Superior temporal gyrus (tissue), 1 donor: ENCODE results near the gene MEI1.
A peak's percentile ranks its signal among the peaks of the same experiment; 100 is the strongest.
"Not testable (repeated sequence)": the region's sequence is repeated elsewhere in the genome, so short reads cannot be mapped to it uniquely, and the experiment has no call there.

Experiments
- DNase-seq: peaks from one replicate; pipeline ENCODE4 v3.0.0-alpha.2; 2016; ENCODE audit errors: extremely low spot score

MEI1 gene, protein sequence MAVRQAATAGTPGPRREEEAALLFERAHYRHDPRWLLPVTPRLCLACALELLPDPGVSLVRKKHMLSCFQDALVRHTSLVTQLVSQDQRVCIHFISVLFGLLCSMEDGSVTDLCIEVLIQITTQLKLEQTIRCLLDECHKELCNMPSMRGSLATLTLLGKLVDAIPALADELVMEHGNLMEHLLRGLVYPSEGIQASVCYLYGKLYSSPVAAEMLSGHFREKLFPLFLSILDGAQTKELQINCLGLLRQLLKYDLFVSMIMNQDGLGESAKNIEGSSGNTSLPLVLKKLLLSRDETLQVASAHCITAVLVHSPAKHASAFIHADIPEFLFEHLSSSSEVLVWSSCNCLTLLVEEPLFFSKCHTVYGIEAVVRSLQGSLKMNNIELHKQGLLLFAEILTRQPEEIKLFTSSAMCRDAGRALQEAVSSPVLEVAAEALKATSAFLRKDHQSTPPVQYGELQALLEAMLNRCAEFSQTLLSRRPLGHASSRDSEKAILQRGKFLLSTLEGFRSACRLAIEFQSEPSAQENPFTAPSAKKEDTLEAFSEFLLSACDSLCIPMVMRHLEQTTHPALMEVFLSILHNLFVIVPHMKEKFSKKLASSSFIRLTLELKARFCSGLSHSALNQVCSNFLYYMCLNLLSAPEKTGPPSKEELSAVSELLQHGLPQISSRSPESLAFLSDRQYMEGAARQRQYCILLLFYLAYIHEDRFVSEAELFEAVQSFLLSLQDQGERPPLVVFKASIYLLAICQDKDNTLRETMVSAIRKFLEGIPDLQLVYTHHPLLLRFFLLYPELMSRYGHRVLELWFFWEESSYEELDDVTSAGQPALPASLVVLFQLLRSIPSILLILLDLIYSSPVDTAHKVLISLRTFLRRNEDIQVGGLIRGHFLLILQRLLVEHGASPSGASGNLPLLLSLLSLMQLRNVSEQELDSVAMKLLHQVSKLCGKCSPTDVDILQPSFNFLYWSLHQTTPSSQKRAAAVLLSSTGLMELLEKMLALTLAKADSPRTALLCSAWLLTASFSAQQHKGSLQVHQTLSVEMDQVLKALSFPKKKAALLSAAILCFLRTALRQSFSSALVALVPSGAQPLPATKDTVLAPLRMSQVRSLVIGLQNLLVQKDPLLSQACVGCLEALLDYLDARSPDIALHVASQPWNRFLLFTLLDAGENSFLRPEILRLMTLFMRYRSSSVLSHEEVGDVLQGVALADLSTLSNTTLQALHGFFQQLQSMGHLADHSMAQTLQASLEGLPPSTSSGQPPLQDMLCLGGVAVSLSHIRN

DNA sequence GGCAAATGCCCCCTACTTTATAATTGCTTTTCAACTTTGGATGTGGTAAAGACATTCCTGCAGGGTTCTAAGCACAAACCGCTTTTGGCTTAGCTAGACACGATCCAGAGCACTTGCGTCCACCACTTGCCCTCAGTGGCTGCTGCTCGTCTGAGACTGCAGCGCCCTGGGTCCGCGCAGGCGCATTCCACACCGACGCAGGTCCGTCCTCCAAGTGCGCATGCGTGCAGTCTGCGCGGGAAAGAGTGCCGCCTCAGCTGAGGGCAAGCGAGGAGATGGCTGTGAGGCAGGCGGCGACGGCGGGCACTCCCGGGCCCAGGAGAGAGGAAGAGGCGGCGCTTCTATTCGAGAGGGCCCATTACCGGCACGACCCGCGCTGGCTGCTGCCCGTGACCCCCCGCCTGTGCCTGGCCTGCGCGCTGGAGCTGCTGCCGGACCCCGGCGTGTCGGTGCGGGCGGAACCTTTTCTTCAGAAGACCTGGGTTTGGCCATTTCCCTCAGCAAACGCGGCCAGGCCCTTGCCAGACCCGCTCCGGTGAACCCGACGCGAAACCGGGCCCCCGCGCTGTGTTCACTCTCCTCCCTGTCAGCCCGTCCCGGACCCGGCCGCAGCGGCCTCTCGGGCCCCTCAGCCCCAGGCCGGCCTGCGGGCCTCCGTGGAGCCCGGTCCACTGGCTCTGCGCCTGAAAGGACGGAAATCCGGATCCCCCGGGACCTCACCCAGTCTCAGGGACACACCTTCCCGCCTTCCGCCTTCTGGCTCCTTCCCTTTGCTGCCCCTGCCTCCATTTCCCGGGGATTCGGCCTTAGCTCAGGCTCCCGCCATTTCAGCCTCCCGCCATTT, at the start of gene MEI1:
TSS of gene MEI1 (plus strand) at position 240 of the 844 bp plus-strand sequence. CDS start at position 276, 36 bp downstream.
- peak; percentile 89 for DNase-seq

DNA sequence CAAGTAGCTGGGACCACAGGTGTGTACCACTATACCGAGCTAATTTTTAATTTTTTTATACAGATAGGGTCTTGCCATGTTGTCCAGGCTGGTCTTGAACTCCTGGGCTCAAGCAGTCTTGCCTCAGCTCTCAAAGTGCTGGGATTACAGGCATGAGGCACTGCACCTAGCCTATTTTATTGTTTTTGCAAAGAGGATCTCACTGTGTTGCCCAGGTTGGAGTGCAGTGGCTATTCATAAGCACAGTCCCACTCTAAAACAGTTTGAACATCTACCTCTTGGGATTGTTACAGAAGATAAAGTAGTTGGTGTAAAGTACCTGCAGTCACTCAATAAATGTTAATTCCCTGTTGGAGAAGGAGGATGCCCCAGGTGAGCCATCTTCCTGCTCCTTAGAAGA, 49.1 kb upstream of the MEI1 start:
- DNase-seq = no peak

DNA sequence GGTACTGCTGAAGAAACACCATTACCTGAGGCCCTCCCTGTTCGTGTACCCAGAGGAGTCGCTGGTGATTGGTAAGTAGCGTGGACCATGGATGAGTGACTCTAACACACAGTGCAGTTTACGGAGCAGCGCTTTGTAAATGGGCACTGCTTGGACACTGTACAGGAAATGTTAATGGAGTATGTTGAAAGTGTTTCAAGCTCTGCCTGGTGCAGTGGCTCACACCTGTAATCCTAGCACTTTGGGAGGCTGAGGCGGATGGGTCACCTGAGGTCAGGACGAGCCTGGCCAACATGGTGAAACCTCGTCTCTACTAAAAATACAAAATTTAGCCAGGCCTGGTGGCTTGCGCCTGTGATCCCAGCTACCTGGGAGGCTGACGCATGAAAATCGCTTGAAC, 48.5 kb upstream of the MEI1 start:
- DNase-seq = no peak

DNA sequence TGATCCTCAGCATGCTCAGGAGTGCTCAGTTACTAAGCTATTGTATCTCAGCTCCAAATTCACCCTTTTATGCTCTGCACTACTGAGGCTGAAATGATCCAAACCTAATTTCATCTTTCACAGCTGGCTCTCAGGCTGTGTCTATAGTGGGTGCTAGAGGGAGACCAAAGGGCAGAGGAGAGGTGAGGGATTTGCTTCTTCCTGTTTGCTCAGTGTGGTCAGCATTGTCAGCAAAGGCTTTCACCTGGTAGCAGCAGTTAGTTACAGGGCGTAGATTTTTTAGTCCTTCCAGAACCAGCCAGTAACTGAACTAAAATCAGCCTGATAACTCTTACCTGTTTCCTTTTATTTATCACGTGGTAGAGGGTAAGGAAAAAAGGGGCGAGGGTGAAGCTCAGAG, 45.0 kb upstream of the MEI1 start:
- no peak for DNase-seq

DNA sequence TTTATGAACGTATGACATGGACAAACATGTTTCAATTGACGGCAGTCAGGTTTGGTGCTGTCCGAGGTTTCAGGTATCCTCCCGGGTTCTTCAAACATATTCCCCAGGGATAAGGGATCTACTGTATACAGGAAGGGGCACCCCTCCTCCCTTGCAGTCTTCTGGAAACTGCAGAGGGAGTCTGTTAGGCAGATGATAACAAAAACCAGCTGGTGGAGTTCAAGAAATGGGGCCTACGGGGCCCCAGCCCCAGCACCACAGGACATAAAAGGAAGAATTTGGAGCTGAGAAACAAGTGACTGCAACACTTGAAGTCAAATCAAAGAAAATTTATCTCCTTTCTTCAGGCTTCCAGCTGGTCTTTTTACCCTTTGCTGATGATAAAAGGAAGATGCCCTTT, 42.7 kb upstream of the MEI1 start:
- DNase-seq = no peak

DNA sequence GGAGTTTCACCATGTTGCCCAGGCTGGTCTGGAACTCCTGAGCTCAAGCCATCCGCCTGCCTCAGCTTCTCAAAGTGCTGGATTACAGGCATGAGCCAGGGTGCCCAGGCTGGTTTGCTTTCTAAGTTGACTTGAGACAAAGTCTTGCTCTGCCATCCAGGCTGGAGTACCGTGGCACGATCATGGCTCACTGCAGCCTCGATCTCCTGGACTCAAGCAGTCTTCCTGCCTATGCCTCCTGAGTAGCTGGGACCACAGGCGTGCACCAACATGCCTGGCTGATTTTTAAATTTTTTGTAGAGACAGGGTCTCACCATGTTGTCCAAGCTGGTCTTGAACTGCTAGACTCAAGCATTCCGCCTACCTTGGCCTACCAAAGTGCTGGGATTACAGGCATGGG, 41.6 kb upstream of the MEI1 start:
- no peak for DNase-seq

DNA sequence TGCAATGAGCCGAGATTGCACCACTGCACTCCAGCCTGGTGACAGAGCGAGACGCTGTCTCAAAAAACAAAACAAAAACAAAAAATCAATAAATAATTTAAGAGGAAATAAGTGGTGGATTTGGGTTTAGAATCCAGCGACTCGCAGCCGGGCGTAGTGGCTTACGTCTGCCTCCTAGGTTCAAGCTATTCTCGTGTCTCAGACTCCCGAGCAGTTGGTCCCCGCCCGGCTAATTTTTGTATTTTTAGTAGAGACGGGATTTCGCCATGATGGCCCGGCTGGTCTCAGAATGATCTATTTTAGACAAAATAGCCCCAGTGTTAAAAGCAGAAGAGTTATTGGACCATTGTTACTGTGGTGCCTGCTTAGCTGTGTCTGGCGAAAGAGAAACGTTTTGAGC, 40.4 kb upstream of the MEI1 start:
- no peak for DNase-seq

DNA sequence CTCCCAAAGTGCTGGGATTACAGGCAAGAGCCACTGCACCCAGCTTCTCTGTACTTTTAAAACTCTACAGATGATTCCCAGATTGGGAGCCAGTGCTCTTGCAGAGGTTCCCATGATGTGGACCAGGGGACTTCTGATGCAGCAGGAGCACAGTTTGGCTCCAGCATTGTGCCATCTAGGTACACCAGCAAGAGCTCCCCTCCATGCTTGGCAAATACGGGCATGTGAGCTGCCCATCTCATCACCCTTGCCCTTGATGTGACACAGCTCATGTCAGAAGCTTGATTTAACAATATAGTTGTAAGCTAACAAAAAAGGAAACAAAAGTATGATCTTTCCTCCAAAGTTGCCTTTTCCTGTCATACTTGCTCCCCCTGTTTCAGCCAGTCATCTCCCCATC, 39.4 kb upstream of the MEI1 start:
- no peak for DNase-seq

DNA sequence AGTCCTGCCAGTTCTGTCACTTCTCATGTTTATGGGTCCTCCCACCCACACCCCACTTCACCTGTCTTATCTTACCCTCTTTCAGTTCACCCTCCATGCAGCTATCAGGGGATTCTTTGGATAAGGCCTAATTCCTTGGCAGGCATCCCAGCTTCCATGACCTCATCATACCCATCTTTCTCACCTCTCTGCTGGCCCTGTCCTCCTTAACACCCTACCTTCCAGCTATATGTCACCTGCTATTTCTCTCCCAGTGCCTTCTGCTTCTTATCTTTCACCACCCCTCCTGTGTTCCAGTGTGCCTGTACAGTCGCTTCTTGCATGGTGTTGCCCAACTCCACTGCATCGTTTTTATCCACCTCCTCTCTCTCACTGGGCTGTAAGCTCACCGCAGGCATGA, 38.9 kb upstream of the MEI1 start:
- DNase-seq = no peak

DNA sequence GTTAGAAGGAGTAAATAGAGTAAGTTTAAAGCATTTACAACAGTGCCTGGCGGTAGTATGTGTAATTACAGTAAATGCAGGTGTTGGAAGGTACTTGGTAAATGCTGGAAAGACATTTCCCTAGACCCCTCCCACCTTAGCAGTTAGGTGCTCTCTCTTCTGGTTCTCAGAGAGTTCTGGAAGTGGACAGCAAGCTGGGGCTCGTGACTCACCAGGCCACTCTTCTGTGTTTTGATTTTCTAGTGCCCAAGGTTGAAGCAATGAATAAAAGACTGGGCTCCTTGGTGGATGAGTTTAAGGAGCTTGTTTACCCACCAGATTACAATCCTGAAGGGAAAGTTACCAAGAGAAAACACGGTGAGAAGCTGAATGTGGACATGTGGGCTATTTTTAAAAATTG, 38.2 kb upstream of the MEI1 start:
- DNase-seq = no peak

DNA sequence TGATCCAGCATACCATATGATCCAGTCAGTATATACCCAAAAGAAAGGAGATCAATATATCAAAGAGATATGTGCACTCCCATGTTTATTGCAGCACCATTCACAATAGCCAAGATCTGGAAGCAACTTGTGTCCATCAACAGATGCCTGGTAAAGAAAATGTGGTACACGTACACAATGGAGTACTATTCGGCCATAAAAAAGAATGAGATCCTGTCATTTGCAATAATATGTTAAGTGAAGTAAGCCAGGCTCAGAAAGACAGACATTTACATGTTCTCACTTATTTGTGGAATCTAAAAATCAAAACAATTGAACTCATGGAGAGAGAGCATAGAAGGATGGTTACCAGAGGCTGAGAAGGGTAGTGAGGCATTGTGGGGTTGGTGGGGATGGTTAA, 37.6 kb upstream of the MEI1 start:
- DNase-seq = no peak

DNA sequence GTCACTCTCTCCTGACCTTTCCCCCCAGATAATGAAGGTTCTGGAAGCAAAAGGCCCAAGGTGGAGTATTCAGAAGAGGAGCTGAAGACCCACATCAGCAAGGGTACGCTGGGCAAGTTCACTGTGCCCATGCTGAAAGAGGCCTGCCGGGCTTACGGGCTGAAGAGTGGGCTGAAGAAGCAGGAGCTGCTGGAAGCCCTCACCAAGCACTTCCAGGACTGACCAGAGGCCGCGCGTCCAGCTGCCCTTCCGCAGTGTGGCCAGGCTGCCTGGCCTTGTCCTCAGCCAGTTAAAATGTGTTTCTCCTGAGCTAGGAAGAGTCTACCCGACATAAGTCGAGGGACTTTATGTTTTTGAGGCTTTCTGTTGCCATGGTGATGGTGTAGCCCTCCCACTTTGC, 35.7 kb upstream of the MEI1 start:
- not testable (repeated sequence) for DNase-seq

DNA sequence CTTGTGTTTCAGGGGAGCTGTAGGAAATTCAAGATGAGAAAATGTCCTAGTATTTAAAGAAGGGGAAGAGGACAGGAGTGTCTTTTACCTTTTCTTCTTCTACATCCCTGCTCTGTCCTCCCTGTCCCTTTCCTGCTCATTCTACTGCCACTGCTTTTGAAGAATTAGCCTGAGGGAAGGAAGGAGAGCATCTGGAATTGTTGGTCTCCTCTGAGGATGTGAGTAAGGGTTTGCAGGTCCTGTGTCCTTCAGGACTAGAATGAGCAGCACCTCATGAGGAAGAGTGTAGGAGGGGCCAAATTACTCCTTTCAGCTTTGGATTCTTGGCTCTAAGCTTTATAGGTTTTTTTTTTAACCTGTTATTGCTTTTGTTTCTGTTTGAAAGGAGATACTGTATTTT, 34.8 kb upstream of the MEI1 start:
- DNase-seq = no peak

DNA sequence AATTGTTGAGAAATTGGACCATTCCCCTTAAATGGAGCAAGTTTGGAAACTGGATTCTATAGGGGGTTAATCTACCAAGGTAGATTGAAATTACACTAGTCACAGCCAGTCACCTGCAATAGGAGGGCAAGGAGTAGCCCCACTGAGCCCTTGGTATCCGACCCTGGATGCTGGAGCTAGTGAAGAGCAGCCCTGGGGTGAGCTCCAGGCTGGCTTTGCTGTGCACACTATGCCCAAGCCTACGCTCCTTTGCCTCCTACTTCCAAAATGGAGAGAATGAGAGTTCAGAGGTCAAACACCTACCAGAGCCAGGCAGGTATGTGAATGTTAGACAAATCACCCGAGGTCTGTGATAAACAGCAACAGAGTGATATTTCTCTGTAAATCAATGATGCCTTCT, 34.4 kb upstream of the MEI1 start:
- no peak for DNase-seq

DNA sequence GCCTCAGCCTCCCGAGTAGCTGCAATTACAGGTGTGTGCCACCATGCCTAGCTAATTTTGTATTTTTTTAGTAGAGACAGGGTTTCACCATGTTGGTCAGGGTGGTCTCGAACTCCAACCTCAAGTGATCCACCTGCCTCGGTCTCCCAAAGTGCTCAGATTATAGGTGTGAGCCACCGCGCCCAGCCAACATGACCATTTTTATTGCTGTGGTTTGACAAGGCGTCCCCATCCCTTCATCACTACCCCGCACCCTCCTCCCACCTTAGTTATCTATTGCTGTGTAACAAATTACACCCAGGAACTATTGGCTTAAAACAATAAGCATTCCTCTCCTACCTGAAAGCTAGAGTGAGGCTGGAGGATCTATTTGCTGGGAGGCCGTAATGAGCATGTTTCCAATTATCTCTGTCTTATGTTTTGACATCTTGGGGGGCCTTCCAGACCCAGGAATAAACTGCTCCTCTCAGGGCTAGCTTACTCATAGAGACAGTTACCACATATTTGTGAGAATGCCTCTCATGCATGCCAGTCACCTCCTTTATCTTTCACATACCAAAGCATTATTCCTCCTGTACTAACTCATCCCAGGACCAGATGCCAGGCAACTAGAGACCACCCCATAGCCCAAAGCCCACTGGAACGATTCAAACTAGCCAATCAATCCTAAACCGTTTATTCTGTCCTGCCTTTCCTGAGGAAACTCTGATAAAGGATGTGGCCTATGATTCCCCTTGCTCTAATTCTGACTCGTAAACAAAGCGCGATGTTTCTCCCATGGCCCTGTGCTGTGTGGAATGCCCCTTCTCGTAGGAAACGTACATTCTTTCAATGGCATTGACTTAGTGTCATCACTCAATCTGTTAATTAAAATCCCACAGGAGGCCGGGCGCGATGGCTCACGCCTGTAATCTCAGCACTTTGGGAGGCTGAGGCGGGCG, 30.1 kb upstream of the MEI1 start:
- DNase-seq = no peak

DNA sequence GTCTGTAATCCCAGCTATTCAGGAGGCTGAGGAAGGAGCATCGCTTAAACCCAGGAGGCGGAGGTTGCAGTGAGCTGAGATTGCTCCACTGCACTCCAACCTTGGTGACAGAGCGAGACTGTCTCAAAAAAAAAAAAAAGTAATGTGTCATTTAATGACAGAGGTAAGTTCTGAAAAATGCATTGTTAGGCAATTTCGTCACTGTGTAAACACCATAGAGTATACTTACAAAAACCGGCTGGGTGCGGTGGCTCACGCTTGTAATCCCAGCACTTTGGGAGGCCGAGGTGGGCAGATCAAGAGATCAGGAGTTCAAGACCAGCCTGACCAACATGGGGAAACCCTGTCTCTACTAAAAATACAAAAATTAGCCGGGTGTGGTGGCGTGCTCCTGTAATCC, 27.2 kb upstream of the MEI1 start:
- DNase-seq = not testable (repeated sequence)

DNA sequence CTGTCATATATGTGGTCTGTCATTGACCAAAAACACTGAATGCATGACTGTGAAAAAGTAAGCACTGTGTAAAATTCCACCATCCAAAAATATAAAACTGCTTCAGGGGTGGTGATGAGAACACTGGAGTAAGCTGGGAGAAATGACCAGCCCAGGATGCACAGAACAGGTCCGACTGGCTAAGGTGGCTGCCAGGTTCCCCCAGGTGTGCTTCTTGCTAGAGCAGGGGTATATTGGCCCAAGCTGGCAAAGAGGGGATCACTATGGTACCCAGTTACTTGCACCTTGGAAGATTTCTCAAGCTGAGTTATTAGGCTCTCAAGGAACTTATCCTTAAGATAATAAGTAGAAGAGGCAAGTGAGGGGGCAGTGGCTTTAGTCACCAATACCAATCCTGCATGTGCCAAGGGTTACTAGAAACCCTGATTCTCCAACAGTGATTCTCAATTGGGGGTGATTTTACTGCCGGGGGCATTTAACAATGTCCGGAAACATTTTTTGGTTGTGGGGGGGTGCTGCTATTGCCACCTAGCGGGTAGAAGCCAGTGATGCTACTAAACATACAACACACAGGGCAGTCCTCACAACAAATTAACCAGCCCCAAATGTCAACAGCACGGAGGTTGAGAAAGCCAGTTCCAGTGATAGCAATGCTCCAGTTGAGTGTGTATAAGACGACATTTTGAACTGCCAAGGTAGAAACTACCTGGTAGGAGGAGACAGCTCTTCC, 26.4 kb upstream of the MEI1 start:
- no peak for DNase-seq

DNA sequence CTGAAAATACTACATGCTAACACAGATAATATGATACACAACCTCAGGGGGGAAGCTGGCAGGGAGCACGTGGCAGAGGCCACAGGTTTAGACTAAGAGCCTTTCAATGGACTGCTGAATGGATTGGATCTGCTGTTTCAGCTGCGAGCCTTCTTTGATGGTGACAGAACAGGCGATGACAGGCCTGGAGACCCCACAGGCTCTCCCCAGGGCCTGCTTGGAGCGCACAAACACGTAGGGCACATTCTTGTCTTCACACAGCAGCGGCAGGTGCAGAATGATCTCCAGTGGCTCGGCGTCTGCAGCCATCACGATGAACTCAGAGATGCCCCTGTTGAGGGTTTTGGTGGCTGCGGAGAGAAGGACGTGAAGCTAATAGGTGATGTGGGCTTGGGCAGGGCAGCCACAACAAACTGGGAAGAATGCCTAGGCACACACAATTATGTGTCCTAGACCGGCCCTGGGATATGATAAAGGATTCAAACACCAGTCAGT, 24.4 kb upstream of the MEI1 start:
- DNase-seq = no peak

DNA sequence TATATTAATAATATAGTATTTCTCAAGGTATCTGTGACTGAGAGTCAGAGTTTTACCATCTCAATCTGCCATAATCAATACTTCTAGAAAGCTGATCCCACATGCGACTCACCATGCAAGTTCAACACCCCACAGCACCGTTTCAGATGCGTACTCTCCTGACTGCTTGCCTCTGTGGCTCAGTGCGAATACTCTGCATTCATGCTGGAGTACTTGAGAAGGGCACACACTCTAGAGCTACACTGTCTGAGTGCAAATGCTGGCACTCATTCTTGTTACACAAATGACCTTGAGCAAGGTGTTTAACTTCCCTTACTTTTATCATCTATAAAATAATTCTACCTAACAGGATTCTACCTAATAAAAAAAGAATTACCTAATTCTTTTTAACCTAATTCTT, 23.2 kb upstream of the MEI1 start:
- DNase-seq = no peak
